Cardiac fibroblast (primary cell): ENCODE measurements around the gene FOXN3.
A peak's percentile ranks its signal among the peaks of the same experiment; 100 is the strongest.

Experiments
- DNase-seq, 2 donors: peaks; one replicate each; pipeline versions ENCODE4 v3.0.0 to v3.0.0-alpha.2; 2010; ENCODE audit warnings: low read depth in 2 of 2
- H3K4me3 ChIP-seq, 2 donors: replicated peaks in 1 of 2; 1 replicate in 1 of 2; 2 replicates in 1 of 2; pipeline ENCODE4 v1.5.1; 2011; ENCODE audit warnings: low read depth in 2 of 2, low read length in 2 of 2, mild to moderate bottlenecking in 2 of 2, moderate library complexity in 1 of 2
- CTCF ChIP-seq: IDR thresholded peaks from one replicate; pipeline ENCODE4 v1.5.1; 2011; ENCODE audit warnings: low read depth, mild to moderate bottlenecking, low read length, inconsistent platforms

Gene FOXN3

GRCh38 chr14:89241257-89241656, 175.8 kb downstream of the FOXN3 start:
- TF ChIP-seq CTCF = no peak
- DNase-seq = no peak
- H3K4me3 ChIP-seq = no peak overlapping the region

GRCh38 chr14:89240414-89240813, 176.6 kb downstream of the FOXN3 start:
- DNase-seq = peak; percentile 19 to 46
- no peak overlapping the region for H3K4me3 ChIP-seq
- no peak for TF ChIP-seq CTCF

- TF ChIP-seq CTCF = no peak
- H3K4me3 ChIP-seq = no peak overlapping the region
- no peak for DNase-seq
Observed at GRCh38 chr14:89239023-89239422, 178.0 kb downstream of the FOXN3 start.

GRCh38 chr14:89237921-89238529, 179.0 kb downstream of the FOXN3 start:
- peak; percentile 38 to 41 for DNase-seq
- peak; percentile 46 for TF ChIP-seq CTCF

GRCh38 chr14:89236851-89237250, 180.2 kb downstream of the FOXN3 start:
- H3K4me3 ChIP-seq = no peak overlapping the region
- no peak for TF ChIP-seq CTCF
- DNase-seq = peak in 1 of 2 donors; percentile 13

More at GRCh38 chr14:89237921-89238529, 179.0 kb downstream of the FOXN3 start:
- H3K4me3 ChIP-seq = no peak overlapping the region

- no peak for DNase-seq
- no peak for TF ChIP-seq CTCF
- no peak overlapping the region for H3K4me3 ChIP-seq
Observed at GRCh38 chr14:89233184-89233583, 183.8 kb downstream of the FOXN3 start.
